ACC112 (cell line): ENCODE measurements around the gene CDX2.

Experiments
- H2AFZ ChIP-seq: fragments of 200-600 bp; sonication (generic); one replicate; pipeline ENCODE4 v1.6.0; 2017; ENCODE audit warnings: antibody characterized with exemption, low read length; ENCODE audit not compliant: unreplicated experiment
- H3K27ac ChIP-seq: fragments of 200-600 bp; sonication (generic); 2 replicates; pipeline ENCODE4 v1.5.1; 2014; ENCODE audit warnings: low read depth, mild to moderate bottlenecking, antibody characterized with exemption, low read length, moderate library complexity
- H3K27me3 ChIP-seq: fragments of 200-600 bp; sonication (generic); 2 replicates; pipeline ENCODE4 v1.6.1; 2014; ENCODE audit warnings: mild to moderate bottlenecking, antibody characterized with exemption, low read length, moderate library complexity, mixed read lengths; ENCODE audit not compliant: insufficient read depth
- H3K36me3 ChIP-seq: fragments of 200-600 bp; sonication (generic); 2 replicates; pipeline ENCODE4 v1.6.1; 2016; ENCODE audit warnings: mild to moderate bottlenecking, antibody characterized with exemption, low read length, moderate library complexity, mixed read lengths; ENCODE audit not compliant: insufficient read depth
- H3K4me1 ChIP-seq: fragments of 200-600 bp; sonication (generic); one replicate; pipeline ENCODE4 v1.6.1; 2016; ENCODE audit warnings: low read length, mixed read lengths; ENCODE audit not compliant: insufficient read depth, unreplicated experiment, control insufficient read depth
- H3K4me3 ChIP-seq: fragments of 200-600 bp; sonication (generic); 2 replicates; pipeline ENCODE4 v1.5.1; 2014; ENCODE audit warnings: mild to moderate bottlenecking, low read depth, low read length
- H3K79me2 ChIP-seq: fragments of 200-600 bp; sonication (generic); one replicate; pipeline ENCODE4 v1.6.0; 2016; ENCODE audit warnings: low read length; ENCODE audit not compliant: control insufficient read depth, unreplicated experiment, insufficient read depth

The CDX2 gene

GRCh38 chr13:27920677-27921420 lies 48.3 kb downstream of the CDX2 start:
- peaks cover 100% of the 10 kb centered on the region for H3K27me3 ChIP-seq
- no peaks in the 10 kb centered on the region for H3K4me1 ChIP-seq
- no peak overlapping the region for H2AFZ ChIP-seq
- no peaks in the 10 kb centered on the region for H3K79me2 ChIP-seq
- H3K4me3 ChIP-seq: peak overlapping the region; percentile 33
- H3K36me3 ChIP-seq: no peaks in the 10 kb centered on the region
- no peak overlapping the region for H3K27ac ChIP-seq

GRCh38 chr13:27919934-27920676 lies 49.0 kb downstream of the CDX2 start, which contains the start of gene PDX1:
PDX1 (plus strand) TSS chr13:27920000; CDS start chr13:27920139, 139 bp downstream.
- Histone ChIP-seq H3K36me3 (no peaks in the 10 kb centered on the region), H3K4me1 (no peaks in the 10 kb centered on the region), H3K27me3 (peaks cover 100% of the 10 kb centered on the region), H3K4me3 (peak within 1 kb of the TSS; percentile 33), H2AFZ (no peak within 1 kb of the TSS), H3K79me2 (no peaks in the 10 kb centered on the region), H3K27ac (no peak within 1 kb of the TSS)

GRCh38 chr13:27919659-27919933 lies 49.5 kb downstream of the CDX2 start:
- no peaks in the 10 kb centered on the region for H3K36me3 ChIP-seq
- no peaks in the 10 kb centered on the region for H3K79me2 ChIP-seq
- no peaks in the 10 kb centered on the region for H3K4me1 ChIP-seq
- H3K4me3 ChIP-seq: no peak overlapping the region
- no peak overlapping the region for H3K27ac ChIP-seq
- no peak overlapping the region for H2AFZ ChIP-seq
- H3K27me3 ChIP-seq: peaks cover 98% of the 10 kb centered on the region

GRCh38 chr13:27918918-27919658 lies 50.0 kb downstream of the CDX2 start:
- Histone ChIP-seq H3K36me3 (no peaks in the 10 kb centered on the region), H3K4me1 (no peaks in the 10 kb centered on the region), H3K27ac (no peak overlapping the region), H2AFZ (no peak overlapping the region), H3K27me3 (peaks cover 96% of the 10 kb centered on the region), H3K79me2 (no peaks in the 10 kb centered on the region), H3K4me3 (no peak overlapping the region)

GRCh38 chr13:27918041-27918917 lies 50.8 kb downstream of the CDX2 start:
- H3K27me3 ChIP-seq: peaks cover 96% of the 10 kb centered on the region
- H3K4me3 ChIP-seq: no peak overlapping the region
- no peak overlapping the region for H3K27ac ChIP-seq
- no peak overlapping the region for H2AFZ ChIP-seq
- H3K79me2 ChIP-seq: no peaks in the 10 kb centered on the region
- H3K36me3 ChIP-seq: no peaks in the 10 kb centered on the region
- H3K4me1 ChIP-seq: no peaks in the 10 kb centered on the region

- H3K27me3 ChIP-seq: peaks cover 95% of the 10 kb centered on the region
- H2AFZ ChIP-seq: no peak overlapping the region
- no peaks in the 10 kb centered on the region for H3K79me2 ChIP-seq
- no peaks in the 10 kb centered on the region for H3K4me1 ChIP-seq
- no peaks in the 10 kb centered on the region for H3K36me3 ChIP-seq
- H3K4me3 ChIP-seq: no peak overlapping the region
- no peak overlapping the region for H3K27ac ChIP-seq
Observed at GRCh38 chr13:27917121-27917947, 51.8 kb downstream of the CDX2 start.

- Histone ChIP-seq H3K79me2 (no peaks in the 10 kb centered on the region), H3K4me1 (no peaks in the 10 kb centered on the region), H3K36me3 (no peaks in the 10 kb centered on the region), H3K4me3 (no peak overlapping the region), H3K27ac (no peak overlapping the region), H2AFZ (no peak overlapping the region), H3K27me3 (peaks cover 90% of the 10 kb centered on the region)
Observed at GRCh38 chr13:27915301-27916207, 53.6 kb downstream of the CDX2 start.

GRCh38 chr13:27913160-27913559 lies 56.0 kb downstream of the CDX2 start:
- no peaks in the 10 kb centered on the region for H3K79me2 ChIP-seq
- H2AFZ ChIP-seq: no peak overlapping the region
- H3K27ac ChIP-seq: no peak overlapping the region
- no peaks in the 10 kb centered on the region for H3K36me3 ChIP-seq
- H3K4me3 ChIP-seq: no peak overlapping the region
- peaks cover 90% of the 10 kb centered on the region for H3K27me3 ChIP-seq
- no peaks in the 10 kb centered on the region for H3K4me1 ChIP-seq

- no peak overlapping the region for H3K27ac ChIP-seq
- no peaks in the 10 kb centered on the region for H3K4me1 ChIP-seq
- H3K79me2 ChIP-seq: no peaks in the 10 kb centered on the region
- H2AFZ ChIP-seq: no peak overlapping the region
- H3K36me3 ChIP-seq: no peaks in the 10 kb centered on the region
- no peak overlapping the region for H3K4me3 ChIP-seq
- peaks cover 87% of the 10 kb centered on the region for H3K27me3 ChIP-seq
Observed at GRCh38 chr13:27911521-27911920, 57.6 kb downstream of the CDX2 start.
